ENCODE measurements around the gene OSBPL5.
A peak's percentile ranks its signal among the peaks of the same experiment; 100 is the strongest.

DNA sequence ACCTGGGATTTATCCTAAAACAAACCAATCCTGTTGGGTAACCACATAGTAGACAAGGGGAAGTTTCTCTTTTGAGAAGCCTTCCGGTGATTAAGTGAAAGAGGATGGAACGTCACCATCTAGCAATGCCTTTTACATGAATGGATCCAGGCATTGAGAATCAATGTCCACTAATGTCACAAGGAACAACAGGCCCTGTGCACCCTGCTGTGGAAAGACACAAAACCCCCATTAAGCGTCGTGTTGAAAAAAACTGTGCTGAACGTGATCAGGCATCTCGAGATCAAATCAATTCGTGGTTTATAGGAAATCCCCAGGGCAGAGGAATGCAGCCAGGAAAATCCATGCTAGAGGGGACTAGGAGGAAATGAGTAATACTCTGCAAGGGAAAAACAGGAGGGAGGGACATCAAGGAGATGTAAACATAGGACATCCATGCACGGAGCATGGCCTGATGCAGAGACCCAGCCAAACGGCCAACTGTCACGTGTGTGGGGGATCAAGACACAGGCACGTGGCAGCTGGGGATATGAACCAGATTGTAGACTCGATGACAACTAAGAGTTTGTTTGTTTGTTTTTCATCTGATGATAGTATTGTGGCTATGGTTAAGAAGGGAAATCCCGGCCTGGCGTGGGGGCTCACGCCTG, 69.3 kb downstream of the OSBPL5 start:
- TF ChIP-seq, protein P1, sequence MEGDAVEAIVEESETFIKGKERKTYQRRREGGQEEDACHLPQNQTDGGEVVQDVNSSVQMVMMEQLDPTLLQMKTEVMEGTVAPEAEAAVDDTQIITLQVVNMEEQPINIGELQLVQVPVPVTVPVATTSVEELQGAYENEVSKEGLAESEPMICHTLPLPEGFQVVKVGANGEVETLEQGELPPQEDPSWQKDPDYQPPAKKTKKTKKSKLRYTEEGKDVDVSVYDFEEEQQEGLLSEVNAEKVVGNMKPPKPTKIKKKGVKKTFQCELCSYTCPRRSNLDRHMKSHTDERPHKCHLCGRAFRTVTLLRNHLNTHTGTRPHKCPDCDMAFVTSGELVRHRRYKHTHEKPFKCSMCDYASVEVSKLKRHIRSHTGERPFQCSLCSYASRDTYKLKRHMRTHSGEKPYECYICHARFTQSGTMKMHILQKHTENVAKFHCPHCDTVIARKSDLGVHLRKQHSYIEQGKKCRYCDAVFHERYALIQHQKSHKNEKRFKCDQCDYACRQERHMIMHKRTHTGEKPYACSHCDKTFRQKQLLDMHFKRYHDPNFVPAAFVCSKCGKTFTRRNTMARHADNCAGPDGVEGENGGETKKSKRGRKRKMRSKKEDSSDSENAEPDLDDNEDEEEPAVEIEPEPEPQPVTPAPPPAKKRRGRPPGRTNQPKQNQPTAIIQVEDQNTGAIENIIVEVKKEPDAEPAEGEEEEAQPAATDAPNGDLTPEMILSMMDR (IDR thresholded peaks at IDR 0.05) = no peak
- TF ChIP-seq POLR2A (IDR thresholded peaks at IDR 0.05) = no peak
- peak in 1 of 3 donors; percentile 48 for TF ChIP-seq POLR2AphosphoS5 (IDR thresholded peaks at IDR 0.05)

Data from stomach (tissue), 4 donors.